Subcutaneous adipose tissue (tissue), 4 donors: ENCODE results near the gene DAPK1. TPM values are rescaled to one million over a fixed set of nuclear protein-coding genes. Genes with fewer than 3 reads are reported as not detected.

Source experiments
- total RNA-seq, 4 donors: library from RNA; depleted of rRNA; stranded (reverse); fragments of >200 nt; gene quantifications; one replicate each; pipeline ENCODE4 v1.1.0, GENCODE V29; 2016
- TF ChIP-seq, protein P1 (sequence below): fragments of 450-650 bp; IDR thresholded peaks from one replicate; pipeline ENCODE4 v1.5.1; 2016; ENCODE audit warnings: low read depth, mild to moderate bottlenecking, control low read depth, antibody characterized with exemption, moderate library complexity

DAPK1 gene
- total RNA-seq, 4 donors from 2014 or later, result 29.5 to 63.2 (median 43.4) TPM

DNA sequence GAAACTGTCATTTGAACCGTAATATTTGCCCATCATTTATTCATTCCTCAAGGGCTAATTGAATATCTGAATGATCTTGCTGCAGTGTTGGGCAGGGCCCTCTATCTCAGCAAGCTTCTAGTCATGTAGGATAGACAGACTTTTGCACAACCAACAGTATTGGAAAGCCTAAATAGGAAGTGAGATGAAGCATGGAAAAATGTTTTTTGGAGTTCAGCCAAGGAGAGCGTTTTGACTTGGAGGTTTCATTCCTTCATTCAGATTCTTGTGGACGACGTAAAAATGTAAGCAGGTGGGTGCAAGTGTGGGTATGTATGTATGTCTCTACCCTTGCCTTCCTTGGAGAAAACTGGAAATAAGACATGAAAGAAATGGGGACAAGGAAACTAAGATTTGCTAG, 15.5 kb downstream of the DAPK1 start:
- TF ChIP-seq, protein P1, sequence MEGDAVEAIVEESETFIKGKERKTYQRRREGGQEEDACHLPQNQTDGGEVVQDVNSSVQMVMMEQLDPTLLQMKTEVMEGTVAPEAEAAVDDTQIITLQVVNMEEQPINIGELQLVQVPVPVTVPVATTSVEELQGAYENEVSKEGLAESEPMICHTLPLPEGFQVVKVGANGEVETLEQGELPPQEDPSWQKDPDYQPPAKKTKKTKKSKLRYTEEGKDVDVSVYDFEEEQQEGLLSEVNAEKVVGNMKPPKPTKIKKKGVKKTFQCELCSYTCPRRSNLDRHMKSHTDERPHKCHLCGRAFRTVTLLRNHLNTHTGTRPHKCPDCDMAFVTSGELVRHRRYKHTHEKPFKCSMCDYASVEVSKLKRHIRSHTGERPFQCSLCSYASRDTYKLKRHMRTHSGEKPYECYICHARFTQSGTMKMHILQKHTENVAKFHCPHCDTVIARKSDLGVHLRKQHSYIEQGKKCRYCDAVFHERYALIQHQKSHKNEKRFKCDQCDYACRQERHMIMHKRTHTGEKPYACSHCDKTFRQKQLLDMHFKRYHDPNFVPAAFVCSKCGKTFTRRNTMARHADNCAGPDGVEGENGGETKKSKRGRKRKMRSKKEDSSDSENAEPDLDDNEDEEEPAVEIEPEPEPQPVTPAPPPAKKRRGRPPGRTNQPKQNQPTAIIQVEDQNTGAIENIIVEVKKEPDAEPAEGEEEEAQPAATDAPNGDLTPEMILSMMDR, result no peak

DNA sequence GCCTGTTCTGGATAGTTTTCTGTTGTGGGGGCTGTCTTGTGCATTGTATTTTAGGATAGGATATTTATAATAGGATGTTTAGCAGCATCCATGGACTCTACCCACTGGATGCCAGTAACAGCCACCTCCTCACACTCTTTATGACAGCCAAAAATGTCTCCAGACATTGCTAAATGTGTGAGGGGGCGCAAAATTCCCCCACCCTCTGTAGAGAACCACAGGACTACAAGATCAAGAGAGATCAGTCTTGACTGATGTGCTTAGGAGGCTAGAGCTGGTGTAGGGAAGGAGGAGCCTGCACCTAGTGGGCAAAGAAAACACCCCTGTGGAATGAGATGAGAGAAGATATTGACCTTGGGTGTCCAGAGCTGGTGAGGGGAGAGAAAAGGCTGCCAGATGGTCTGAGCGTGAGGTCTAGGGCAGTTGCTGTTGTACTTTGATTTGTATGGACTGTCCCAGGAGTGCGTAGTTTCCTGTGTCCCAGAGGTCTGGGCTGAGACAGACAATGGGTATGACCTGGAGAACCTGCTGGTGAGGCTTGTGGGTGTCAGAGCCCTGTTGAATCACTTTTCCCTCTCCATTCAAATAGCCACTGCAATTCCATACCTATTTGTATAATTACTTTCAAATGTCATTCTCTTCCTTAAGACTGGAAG, 16.3 kb downstream of the DAPK1 start:
- TF ChIP-seq, protein P1, result no peak

DNA sequence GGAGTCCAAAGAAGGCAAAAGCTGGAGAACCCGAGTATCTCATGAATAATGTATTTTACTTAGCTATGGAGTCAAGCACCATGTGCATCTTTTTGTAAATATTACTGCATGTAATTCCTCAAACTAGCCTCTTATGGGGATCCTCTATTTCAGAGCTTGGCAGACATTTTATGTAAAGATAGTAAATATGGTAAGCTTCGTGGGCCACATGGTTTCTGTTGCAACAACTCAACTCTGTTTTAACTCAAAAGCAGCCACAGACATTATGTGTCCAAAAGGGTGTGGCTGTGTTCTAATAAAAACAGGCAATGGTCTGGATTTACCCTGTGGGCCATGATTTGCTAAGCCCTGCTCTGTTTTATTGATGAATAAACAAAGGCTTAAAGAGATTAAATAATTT, 17.3 kb downstream of the DAPK1 start:
- TF ChIP-seq, protein P1, result no peak

DNA sequence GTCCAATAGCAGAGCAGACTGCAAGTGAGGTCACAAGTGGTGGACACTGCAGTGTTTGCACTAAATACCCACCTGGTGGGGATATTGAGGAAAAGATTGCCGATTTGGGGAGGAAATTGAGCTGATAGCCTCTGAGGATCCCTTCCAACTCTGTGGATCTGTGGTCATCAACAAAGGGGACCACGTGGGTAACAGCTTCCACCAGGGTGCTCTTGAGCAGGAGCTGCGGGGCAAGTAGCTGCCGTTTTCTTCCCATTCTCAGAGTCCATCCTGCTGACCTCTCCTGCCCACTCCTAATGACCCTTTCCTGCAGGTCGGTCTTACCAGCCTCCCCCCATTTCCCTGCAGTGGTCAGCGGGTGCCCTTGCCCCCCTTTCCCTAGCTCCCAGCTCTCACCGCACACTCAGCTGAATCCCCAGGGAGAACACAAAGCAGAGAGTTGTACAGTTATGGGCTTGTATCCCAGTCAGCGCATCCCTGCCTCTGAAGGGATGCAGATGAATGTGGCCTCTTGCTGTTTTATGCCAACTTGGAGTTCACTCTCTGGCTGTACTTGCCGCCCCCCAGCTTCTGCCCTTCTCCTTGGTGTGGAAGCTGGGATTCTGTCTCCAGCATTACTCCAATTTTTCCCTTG, 18.0 kb downstream of the DAPK1 start:
- TF ChIP-seq, protein P1, result no peak

DNA sequence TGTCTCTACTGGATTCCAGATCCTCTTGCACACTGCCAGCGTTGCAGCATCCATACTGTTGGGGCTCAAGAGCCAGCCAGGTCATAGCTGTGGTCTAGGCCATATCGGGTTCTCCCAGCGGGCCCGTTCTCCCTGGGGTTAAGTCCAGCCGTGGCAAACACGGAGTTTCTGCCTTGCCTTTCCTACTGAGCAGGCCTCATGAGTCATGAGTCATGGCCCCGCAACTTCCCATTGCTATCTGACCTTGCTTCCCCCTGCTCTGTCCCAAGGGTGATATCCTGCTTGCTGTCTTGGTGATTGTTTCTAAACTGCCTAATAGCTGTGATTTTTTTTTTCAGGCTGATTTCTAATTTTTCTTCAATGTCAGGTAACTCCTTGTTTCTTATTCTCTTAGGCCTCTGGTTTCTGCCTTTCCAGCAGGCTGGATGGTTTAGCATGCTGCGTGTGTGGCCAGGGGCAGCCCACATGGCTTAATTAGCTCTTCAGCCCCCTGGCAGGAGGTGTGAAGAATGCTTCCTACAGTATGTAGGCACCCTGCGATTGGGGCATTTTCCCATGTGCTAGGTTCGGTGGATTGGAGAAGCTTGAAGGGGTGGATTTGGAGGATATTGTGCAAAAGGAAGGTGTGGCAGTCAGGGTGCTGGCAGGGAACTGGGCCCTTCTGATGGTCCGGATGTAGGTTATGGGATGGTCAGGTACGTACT, 18.7 kb downstream of the DAPK1 start:
- TF ChIP-seq, protein P1, result no peak

DNA sequence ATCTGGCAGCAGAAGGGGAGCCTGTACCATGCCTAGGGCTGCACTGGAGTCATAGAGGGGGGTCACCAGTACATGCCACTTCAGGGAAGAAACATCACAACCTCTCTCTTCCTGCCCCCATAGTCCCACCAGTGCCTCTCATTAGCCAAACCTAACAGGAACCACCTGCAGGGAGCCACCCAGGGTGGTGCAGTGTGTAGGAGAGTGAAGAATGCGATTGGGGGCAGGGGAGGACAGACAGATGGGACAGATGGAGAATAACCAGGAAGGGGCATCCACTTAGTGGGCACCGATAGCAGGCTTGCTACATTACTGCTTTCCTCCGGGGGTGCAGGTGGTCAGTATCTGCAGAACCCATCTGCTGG, 19.2 kb downstream of the DAPK1 start:
- TF ChIP-seq, protein P1, result no peak

DNA sequence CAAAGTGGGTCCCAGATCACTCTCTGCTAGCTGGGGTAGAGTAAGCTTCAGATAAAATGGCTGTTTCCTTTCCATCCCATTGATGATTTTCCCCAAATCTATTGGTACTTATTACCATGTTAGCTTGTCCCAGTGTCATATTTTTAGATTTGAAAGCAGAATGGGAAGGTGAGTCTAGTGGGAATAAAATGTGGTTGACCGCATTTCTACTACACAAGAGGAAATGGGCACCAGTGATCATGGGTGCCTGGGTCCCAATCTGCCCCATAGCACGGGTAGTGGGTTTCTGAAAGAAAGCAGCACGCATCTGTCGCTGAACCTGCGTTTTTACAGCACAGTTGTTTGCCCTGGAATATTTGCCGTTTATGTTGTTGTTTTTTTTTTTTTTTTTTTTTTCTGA, 20.1 kb downstream of the DAPK1 start:
- TF ChIP-seq, protein P1, result no peak
